ENCODE data around the gene RANBP10.
A peak's percentile ranks its signal among the peaks of the same experiment; 100 is the strongest.
"Not testable (repeated sequence)": the region's sequence is repeated elsewhere in the genome, so short reads cannot be mapped to it uniquely, and the experiment has no call there.

The RANBP10 gene

GRCh38 chr16:67806428-67807147 lies at the start of gene RANBP10, which contains the start of gene TSNAXIP1:
RANBP10 (minus strand) TSS chr16:67806560; CDS start chr16:67806536, 24 bp downstream.
TSNAXIP1 (plus strand) TSS chr16:67806889; CDS start chr16:67807150, 261 bp downstream.
- peak; percentile 98 for DNase-seq

- no peak for DNase-seq
Measured at GRCh38 chr16:67855789-67856188, 49.4 kb upstream of the RANBP10 start.

- no peak for DNase-seq
Measured at GRCh38 chr16:67853670-67854069, 47.3 kb upstream of the RANBP10 start.

- no peak for DNase-seq
Measured at GRCh38 chr16:67848118-67848517, 41.8 kb upstream of the RANBP10 start.

GRCh38 chr16:67847064-67847861 lies 40.9 kb upstream of the RANBP10 start, which contains the start of gene CENPT:
CENPT (minus strand) TSS chr16:67847693; CDS start chr16:67833859, 13,834 bp downstream.
- DNase-seq, result peak; percentile 24

GRCh38 chr16:67846320-67847063 lies 40.1 kb upstream of the RANBP10 start, which contains the start of gene NUTF2:
NUTF2 (plus strand) TSS chr16:67846933; CDS start chr16:67865131, 18,198 bp downstream.
- DNase-seq, result peak; percentile 97

GRCh38 chr16:67846063-67846319 lies 39.6 kb upstream of the RANBP10 start:
- no peak for DNase-seq

- DNase-seq, result no peak
Measured at GRCh38 chr16:67845291-67846062, 39.1 kb upstream of the RANBP10 start.

GRCh38 chr16:67844497-67844896 lies 38.1 kb upstream of the RANBP10 start:
- no peak for DNase-seq

- no peak for DNase-seq
Measured at GRCh38 chr16:67843343-67843765, 37.0 kb upstream of the RANBP10 start.

- DNase-seq, result peak; percentile 70
Measured at GRCh38 chr16:67842509-67843342, 36.4 kb upstream of the RANBP10 start.

GRCh38 chr16:67841816-67842508 lies 35.6 kb upstream of the RANBP10 start, which contains the start of gene THAP11:
THAP11 (plus strand) TSS chr16:67842320; CDS start chr16:67842555, 235 bp downstream.
- peak; percentile 95 for DNase-seq

GRCh38 chr16:67841198-67841815 lies 34.9 kb upstream of the RANBP10 start:
- DNase-seq, result no peak

- DNase-seq, result no peak
Measured at GRCh38 chr16:67837811-67838210, 31.5 kb upstream of the RANBP10 start.

- DNase-seq, result not testable (repeated sequence)
Measured at GRCh38 chr16:67837190-67837589, 30.8 kb upstream of the RANBP10 start.

GRCh38 chr16:67834242-67834614 lies 27.9 kb upstream of the RANBP10 start:
- no peak for DNase-seq

- peak; percentile 96 for DNase-seq
Measured at GRCh38 chr16:67833415-67834241, 27.3 kb upstream of the RANBP10 start.

GRCh38 chr16:67833030-67833414 lies 26.7 kb upstream of the RANBP10 start:
- peak; percentile 23 for DNase-seq

GRCh38 chr16:67828651-67829050 lies 22.3 kb upstream of the RANBP10 start:
- no peak for DNase-seq
